PFSK-1 (cell line): Measurements from ENCODE around the gene RAB18.

Experiments used
- FOXP2 ChIP-seq: optimal IDR thresholded peaks from 2 replicates; pipeline ENCODE3; 2011; ENCODE audit warnings: borderline replicate concordance, control low read depth, inconsistent platforms; ENCODE audit not compliant: insufficient read depth; ENCODE audit errors: extremely low read length, extremely low read depth
- POLR2AphosphoS5 ChIP-seq: IDR thresholded peaks from 2 replicates; pipeline ENCODE4 v1.6.1; 2012; ENCODE audit warnings: low read depth, mild to moderate bottlenecking, control low read depth, low read length, moderate library complexity
- SIN3A ChIP-seq: IDR thresholded peaks from 2 replicates; pipeline ENCODE4 v1.6.1; 2012; ENCODE audit warnings: mild to moderate bottlenecking, low read length, moderate library complexity, borderline replicate concordance; ENCODE audit not compliant: insufficient read depth
- TAF1 ChIP-seq: IDR thresholded peaks from 2 replicates; pipeline ENCODE4 v1.6.1; 2012; ENCODE audit warnings: low read length, control low read depth, borderline replicate concordance; ENCODE audit not compliant: insufficient read depth
- TF ChIP-seq, protein P1 (sequence below), 2 experiments: IDR thresholded peaks; 2 replicates each; pipeline versions ENCODE4 v1.6.1 to v1.8.0; 2011 to 2012; ENCODE audit warnings: low read depth in 2 of 2, low read length in 2 of 2, control low read depth in 1 of 2, inconsistent platforms in 1 of 2, mild to moderate bottlenecking in 1 of 2, moderate library complexity in 1 of 2; ENCODE audit not compliant: insufficient read depth in 1 of 2

Gene RAB18

DNA sequence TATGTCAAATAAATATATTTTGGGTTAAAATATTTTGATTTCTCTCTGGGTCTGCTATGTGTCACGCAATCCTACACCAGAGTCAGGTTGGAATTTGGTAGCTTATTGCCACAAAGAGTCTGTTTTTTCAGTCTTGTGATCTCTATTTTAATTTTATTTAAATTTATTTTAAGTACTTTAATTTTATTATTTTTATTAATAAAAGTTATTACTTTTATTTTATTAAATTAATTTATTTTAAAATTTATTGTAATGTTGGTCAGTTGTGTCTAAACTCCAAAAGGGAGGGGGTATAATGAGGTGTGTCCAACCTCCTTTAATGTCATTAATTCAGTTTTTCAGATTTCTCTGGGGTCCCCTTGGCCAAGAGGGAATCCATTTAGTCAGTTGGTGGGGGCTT is 42.8 kb upstream of the RAB18 start:
- TF ChIP-seq, protein P1, sequence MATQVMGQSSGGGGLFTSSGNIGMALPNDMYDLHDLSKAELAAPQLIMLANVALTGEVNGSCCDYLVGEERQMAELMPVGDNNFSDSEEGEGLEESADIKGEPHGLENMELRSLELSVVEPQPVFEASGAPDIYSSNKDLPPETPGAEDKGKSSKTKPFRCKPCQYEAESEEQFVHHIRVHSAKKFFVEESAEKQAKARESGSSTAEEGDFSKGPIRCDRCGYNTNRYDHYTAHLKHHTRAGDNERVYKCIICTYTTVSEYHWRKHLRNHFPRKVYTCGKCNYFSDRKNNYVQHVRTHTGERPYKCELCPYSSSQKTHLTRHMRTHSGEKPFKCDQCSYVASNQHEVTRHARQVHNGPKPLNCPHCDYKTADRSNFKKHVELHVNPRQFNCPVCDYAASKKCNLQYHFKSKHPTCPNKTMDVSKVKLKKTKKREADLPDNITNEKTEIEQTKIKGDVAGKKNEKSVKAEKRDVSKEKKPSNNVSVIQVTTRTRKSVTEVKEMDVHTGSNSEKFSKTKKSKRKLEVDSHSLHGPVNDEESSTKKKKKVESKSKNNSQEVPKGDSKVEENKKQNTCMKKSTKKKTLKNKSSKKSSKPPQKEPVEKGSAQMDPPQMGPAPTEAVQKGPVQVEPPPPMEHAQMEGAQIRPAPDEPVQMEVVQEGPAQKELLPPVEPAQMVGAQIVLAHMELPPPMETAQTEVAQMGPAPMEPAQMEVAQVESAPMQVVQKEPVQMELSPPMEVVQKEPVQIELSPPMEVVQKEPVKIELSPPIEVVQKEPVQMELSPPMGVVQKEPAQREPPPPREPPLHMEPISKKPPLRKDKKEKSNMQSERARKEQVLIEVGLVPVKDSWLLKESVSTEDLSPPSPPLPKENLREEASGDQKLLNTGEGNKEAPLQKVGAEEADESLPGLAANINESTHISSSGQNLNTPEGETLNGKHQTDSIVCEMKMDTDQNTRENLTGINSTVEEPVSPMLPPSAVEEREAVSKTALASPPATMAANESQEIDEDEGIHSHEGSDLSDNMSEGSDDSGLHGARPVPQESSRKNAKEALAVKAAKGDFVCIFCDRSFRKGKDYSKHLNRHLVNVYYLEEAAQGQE (IDR thresholded peaks at IDR 0.05; ENCODE audit: insufficient read depth in 1 of 2, low read depth in 2 of 2, low read length in 2 of 2) = no peak
- TF ChIP-seq TAF1 = no peak
- TF ChIP-seq POLR2AphosphoS5 = no peak
- no peak for TF ChIP-seq SIN3A
- TF ChIP-seq FOXP2 = no peak

DNA sequence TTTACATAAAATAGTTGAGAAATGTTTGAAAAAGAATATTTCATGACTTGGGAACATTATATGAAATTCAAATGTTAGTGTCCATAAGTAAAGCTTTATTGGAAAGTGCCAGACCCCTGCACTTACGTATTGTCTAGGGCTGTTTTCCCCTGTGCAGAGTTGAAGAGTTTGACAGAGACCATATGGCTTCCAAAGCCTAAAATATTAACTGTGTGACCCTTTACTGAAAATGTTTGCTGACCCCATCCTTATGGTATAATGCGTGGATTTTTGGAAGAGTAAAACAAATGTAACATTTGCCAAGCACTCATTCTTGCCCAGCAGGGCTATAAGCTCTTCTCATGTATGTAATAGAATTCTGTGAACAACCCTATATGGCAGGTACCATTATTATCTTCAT is 40.1 kb upstream of the RAB18 start:
- TF ChIP-seq, protein P1 (IDR thresholded peaks at IDR 0.05; ENCODE audit: insufficient read depth in 1 of 2, low read depth in 2 of 2, low read length in 2 of 2) = no peak
- TF ChIP-seq POLR2AphosphoS5 = no peak
- TF ChIP-seq FOXP2 = no peak
- TF ChIP-seq TAF1 = no peak
- no peak for TF ChIP-seq SIN3A

DNA sequence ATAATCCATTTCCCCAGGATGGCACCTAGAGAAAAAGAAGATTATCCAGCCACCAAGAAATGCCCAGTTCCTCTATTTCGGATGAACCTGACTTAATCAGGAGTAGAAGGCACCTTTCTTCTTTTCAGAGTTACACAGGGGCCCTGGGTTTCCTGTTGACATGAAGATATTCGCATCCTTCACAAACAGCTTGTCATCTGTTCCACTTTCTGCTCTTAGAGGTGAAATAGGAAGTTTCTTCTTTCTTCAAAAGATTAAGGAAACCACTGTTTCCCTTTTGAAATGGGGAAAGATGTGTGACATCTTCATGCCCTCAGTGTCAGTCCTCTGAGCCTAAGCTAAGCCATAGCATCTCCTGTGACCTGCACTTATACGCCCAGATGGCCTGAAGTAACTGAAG is 39.1 kb upstream of the RAB18 start:
- TF ChIP-seq FOXP2 = no peak
- no peak for TF ChIP-seq TAF1
- TF ChIP-seq, protein P1 (IDR thresholded peaks at IDR 0.05; ENCODE audit: insufficient read depth in 1 of 2, low read depth in 2 of 2, low read length in 2 of 2) = no peak
- TF ChIP-seq POLR2AphosphoS5 = no peak
- no peak for TF ChIP-seq SIN3A

DNA sequence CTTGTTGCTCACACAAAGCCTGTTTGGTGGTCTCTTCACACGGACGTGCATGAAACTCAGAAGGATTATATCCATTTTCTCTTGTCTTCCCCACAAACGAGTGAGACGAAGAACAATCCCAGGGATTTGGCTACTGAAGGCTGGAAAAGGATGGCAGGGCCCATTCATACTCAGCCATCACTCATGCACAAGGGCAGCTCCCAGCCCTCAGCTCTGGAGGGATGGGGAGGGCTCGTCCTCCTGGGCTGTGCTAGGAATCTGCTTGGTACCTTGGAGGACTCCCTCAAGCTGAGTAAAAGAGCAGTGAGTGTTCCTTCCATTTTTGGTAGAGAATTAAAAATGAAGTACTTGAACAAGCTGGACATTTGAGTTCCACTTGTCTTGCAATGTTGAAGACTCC is 33.2 kb upstream of the RAB18 start:
- TF ChIP-seq, protein P1 (IDR thresholded peaks at IDR 0.05; ENCODE audit: insufficient read depth in 1 of 2, low read depth in 2 of 2, low read length in 2 of 2) = no peak
- TF ChIP-seq SIN3A = no peak
- no peak for TF ChIP-seq TAF1

DNA sequence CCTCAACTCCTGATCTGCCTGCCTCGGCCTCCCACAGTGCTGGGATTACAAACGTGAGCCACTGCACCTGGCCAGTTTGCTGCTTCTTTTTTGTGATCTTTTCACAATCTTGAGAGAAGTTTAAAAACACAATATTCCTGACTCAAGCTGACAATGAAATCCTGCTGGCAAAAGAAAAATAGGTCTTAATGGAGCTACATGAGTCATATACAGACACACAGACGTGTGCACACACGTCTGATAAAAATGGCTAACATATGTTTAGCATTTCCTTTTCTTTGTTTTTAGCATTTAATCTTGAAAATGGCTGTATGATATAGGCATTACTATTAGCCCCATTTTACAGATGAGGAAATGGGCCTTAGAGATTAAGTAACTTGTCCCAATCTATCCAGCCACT is 29.4 kb upstream of the RAB18 start:
- TF ChIP-seq SIN3A (no peak), FOXP2 (no peak), TAF1 (no peak), POLR2AphosphoS5 (no peak)
- TF ChIP-seq, protein P1 (IDR thresholded peaks at IDR 0.05; ENCODE audit: insufficient read depth in 1 of 2, low read depth in 2 of 2, low read length in 2 of 2) = no peak
